Hematopoietic multipotent progenitor cell (in vitro differentiated cells): ENCODE measurements around the gene INTS11. TPM values are rescaled to one million over a fixed set of nuclear protein-coding genes. Genes with fewer than 3 reads are reported as not detected.

Experiments used
- DNase-seq, 3 donors: peaks; one replicate each; pipeline ENCODE4 v3.0.0-alpha.2; 2011 to 2015; ENCODE audit warnings: low read depth in 2 of 3, low spot score in 2 of 3
- total RNA-seq: library from RNA; depleted of rRNA; stranded (reverse); fragments of >200 nt; gene quantifications from one replicate; pipeline ENCODE4 v1.2.3, GENCODE V29; 2012

The INTS11 gene
- total RNA-seq, 1 donor = 150 TPM

DNA sequence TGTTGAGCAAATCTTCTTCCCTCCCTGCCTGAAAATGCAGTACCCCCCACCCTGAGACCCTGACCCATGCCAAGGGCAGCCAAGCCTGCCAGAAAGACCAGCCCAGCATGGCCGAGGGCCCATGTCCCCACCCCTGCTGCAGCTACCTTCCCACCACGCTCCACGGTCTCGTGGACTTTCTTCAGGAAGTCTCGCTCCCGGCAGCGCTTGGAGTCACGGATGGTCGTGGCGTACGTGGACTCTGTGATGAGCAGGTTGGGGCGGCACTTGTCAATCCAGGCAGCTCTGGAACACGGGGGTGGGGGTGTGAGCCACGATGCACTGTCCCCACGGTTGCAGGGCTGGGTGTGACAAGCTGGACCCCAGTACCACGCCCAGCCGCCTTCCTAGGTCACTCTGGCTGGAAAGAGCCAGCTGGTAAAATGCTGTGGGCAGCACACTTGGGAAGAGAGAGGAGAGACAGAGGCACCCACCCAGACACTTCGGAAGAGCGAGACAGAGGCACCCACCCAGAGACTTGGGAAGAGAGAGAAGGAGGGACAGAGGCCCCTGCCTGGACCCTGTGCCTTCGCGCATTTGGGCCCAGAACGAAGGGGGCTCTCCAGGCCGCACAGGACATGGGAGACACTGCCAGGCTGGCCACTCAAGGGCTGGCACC, 9.7 kb downstream of the INTS11 start:
- DNase-seq = no peak

DNA sequence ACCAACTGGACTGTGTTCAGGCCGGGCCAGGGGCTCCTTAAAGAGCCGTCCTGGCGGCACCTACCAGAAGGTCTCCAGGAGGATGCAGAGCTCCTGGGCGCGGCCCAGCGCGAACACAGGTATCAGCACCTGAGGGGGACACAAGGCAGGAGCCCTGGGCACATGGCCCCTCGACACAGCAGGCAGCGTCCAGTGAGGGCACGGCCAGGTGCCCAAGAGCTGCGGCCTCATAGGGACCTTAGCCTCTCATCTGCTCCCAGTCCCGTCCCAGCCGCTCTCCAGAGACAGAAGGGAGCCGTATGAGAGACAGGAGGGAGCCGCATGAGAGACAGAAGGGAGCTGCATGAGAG, 10.2 kb downstream of the INTS11 start:
- no peak for DNase-seq

DNA sequence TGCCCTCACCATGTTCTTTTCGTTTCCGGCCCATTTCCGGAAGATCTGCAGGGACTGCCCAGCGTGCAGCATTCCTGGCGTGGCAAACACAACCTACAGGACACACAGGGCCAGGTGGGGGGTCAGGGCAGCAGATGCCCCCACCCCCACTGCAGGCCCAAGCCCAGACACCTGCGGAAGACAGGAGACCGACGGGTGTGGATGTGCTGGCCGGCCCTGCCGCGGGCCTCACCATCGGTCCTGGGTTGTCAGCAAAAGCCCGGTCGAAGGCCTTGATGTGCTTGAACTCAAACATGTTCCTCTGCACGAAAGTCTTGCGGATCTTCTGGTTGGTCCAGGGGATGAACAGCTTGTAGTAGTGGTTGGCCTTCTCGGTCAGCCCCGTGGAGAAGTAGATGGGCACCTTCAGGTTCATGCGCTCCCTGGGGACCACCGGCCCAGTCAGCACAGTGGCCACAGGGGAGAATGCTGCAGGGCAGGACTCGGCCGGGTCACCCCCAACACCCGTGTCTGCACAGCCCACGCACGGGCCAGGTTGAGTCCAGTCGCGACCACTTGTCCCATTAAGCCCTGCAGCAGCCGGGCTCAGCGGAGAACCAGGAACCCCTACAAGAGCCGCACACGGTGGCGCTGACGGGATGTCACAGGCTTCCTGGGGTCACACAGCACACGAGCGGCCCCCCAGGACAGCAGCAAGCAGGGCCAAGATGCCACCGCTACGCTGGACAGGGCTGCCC, 10.8 kb downstream of the INTS11 start:
- no peak for DNase-seq

DNA sequence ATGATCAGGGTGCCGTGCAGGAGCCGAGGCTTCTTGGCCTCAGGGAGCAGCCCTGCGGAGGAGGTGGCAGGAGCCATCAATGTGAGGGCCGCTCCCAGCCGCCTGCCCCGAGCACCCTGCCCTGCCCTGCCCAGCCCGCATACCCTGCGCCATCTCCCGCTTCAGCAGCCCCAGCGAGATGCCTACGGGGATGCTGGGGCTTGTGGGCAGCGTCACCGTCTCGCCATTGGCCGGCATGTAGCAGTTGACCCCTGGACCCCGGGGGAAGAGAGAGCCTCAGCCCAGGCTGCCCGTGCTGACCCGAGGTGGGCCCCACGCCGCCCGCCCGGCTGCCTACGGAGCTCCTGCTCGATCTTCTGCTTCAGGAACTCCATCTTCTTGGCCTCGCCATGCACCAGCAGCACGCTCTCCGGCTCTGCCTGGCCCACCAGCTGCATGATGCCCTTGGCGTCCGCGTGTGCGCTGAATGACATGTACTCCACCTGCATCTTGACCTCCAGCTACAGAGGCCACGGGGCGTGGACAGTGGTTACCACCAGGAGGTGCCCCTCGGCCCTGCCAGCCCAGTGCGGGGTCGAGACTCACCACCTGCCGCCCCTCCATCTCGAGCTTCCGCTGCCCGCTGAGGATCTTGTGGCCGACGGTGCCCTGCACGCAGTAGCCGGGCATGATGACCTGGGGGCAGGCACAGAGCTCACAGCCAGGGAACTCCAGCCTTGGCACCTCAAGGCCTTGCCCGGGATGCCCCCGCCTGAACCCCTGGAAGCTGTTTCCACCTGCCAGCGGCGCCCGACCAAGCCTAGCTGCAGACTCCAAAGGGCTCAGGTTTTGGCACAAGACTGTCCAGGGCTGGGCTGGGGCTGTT, 11.8 kb downstream of the INTS11 start:
- no peak for DNase-seq

DNA sequence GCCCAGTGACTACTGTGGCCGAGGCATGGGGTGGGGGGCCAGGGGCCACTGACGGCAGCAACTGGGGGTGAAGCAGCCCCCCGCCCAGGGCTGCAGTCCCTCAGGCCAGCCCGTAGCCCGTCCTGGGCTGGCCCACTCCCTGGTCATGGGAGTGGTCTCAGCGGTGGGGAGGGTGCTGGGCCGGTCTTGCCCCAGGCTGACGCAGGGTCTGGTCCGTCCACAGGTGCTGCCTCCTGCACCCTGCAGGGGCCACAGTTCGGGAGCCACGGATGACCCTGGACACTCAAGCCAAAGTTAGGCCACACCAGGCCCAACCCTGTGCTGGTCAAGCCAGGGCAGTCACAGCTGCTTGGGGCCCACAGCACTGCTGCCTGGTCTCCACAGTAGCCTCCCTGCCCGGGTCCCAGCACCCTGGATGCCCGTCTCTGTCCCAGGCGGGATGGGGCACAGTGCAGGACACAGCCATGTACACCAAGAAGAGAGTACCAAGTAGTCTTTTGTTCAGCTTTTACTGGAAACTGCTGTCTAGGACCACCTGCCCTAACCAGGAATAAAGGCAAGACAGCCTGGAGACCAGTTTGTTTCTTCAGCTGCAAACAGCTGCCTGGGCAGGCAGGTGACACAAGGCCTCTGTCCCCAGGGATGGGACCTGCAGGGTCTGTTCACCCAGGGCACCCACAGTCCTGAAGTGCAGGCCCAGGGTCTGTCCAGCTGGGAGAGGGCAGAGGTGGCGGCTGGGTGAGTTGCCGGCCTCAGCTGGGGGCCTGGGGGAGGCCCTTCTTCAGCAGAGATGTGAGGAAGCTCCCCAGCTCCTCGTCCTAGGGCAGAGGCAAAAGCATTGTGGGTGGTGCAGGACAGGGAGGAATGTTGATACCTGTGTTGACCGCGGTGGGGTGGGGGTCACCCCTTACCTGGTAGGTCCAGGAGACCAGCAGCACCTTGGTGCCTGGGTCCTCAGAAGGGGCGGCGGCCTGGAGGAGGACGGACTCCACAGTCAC, 13.1 kb downstream of the INTS11 start:
- DNase-seq = no peak

DNA sequence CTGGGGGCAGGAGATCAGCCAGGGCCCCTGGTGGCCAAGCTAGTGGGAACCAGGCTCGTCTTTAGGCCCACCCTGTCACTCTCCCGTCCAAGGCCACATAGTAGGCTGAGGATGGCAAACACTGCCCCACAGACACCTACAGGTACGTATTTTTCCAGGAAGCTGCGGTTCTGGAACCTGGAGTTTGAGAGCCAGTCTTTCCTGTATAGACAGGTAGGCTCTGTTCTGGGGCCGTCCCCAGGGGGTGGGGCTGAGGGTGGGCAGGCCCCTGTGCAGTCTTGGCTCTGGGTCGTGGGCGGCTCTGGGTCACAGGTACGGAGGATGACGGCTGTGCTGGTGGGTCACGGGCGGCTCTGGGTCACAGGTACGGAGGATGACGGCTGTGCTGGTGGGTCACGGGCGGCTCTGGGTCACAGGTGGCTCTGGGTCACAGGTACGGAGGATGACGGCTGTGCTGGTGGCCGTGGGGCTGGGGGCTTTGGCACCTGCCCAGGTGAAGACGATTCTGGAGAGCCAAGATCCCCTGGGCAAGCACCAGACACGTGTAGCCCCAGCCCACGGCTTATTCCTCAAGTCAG, 13.9 kb downstream of the INTS11 start:
- DNase-seq = no peak

DNA sequence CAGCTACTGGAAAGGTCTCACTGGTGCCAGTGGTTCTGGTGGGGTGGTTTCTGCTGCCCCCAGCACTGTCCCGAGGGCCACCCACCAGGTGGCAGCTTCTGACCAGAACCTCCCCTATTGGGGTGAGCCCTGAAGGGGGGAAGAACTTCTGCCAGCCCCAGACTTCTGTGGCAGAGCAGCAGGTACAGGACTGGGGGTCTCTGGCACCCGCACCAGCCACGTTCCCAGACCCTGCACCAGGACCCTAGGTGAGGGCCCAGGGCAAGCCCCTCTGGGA, 14.4 kb downstream of the INTS11 start:
- no peak for DNase-seq

DNA sequence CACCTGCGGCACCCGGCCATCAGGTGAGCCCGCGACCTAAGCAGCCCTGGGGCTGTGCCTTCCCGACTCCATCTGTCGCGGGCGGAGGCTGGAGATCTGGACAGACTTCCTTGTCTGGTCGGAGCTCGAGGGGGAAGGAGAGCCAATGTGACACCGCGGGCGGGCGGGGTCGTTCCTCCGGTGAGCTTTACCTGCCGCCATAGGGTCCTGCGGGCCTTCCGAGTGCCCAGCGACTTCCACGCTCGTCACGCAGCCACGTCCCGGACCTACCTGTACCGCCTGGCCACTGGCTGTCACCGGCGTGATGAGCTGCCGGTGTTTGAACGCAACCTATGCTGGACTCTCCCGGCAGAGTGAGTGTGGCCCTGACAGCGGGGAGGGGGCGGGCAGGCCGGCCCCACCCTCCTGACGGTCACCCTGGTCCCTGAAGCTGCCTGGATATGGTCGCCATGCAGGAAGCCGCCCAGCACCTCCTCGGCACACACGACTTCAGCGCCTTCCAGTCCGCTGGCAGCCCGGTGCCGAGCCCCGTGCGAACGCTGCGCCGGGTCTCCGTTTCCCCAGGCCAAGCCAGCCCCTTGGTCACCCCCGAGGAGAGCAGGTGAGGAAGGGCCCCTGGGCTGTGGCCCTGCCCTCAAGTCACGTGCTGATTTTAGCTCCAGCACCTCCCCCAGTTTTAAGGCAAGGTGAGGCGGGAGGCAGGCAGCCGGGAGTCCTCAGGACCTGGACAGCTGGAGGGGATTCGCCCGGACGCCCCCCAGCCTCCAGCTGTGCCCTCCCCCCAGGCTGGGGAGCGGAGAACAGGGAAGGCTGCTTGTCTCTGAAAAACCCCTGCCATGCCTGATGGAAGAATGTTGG, 15.0 kb downstream of the INTS11 start:
- DNase-seq = no peak

DNA sequence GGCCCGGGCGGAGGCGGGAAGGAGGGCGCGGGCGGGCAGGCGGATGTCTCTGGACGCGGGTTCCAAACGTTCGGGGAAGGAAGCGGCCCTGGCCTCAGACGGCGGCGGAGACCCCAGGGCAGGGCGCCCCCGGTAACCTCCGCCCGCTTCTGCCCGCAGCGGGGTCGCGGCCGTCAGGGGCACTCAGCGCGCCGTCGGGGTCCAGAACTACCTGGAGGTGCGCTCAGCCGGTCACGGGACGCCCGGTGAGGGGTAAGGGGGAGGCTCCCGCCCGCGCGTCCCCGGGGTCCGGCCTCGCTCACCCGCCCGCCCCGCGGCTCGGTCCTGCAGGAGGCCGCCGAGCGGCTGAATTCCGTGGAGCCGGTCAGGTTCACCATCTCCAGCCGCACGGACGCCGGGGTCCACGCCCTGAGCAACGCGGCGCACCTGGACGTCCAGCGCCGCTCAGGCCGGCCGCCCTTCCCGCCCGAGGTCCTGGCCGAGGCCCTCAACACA, 15.7 kb downstream of the INTS11 start:
- DNase-seq = no peak

DNA sequence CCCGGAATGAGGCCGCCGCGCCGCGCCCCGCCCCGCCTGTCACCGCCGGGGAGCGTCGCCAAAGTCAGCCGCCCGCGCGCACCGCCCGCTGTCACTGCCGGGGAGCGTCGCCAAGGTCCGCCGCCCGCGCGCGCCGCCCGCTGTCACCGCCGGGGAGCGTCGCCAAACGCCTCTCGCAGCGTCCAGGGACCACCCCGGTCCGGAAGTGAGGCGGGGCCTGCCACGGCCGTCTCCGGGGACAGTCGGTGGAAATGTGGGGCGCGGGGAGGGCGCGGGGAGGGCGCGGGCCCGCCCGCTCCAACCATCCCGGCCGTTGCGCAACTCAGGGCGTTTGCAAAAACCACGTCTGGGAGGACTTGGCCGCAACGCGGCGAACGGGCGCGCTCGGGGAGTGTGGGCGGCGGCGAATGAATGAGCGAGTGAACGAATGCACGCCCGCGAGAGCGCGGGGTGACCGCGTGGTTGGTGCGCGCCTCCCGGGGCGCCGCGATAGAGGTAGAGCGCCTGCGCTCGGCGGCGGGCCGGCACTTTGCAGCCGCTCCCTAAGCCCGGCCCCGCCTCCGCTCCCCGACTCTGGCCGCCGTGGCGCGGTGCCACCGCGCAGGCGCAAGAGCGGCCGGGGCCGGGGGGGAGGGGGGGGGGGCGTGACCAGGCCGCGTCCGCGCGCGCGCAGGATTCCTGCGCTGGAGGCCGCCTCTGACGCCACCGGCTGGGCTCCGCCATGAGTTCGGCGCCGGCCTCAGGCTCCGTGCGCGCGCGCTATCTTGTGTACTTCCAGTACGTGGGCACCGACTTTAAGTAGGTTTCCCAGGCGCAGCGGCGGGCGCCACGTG, 16.3 kb downstream of the INTS11 start, which contains the start of the genes ACAP3 and PUSL1:
Gene ACAP3, minus strand, starts transcription at position 8 of the 833 bp plus-strand sequence. CDS start 115 bp downstream, outside the sequence.
Gene PUSL1, plus strand, starts transcription at position 675 of the 833 bp plus-strand sequence. Its CDS starts 47 bp downstream, at position 722.
- peak; percentile 85 to 92 (median 90) for DNase-seq

DNA sequence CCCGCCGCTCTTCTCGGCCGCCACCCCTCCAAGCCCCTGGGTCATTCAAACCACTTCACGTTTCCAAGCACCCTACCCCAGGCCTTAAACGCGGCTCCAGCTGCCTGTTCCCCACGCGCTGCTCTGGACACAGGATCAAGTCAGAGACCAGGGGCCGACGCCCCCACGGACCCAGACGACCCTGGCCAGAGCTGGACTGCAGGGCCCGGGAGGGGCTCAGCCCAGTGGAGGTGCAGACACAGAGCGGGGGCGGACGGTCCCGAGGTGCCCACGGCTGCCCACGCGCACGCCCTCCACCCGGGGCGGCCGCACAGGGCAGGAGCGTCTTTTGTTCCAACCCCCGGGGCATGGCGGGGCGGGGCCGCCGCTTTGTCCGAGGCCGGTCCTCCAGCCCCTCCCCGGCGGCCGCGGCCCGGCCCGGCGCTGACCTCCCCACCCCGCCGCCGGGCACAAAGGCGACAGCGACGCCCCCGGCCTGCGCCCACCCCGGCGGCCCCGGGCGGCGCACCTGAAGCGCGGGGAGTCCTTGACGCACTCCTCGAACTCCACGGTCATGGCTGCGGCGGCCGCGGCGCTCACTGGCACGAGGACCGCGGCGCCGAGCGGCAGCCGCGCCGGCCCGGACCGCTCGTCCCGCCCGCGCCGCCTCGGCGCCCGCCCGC, 17.1 kb downstream of the INTS11 start:
- no peak for DNase-seq

DNA sequence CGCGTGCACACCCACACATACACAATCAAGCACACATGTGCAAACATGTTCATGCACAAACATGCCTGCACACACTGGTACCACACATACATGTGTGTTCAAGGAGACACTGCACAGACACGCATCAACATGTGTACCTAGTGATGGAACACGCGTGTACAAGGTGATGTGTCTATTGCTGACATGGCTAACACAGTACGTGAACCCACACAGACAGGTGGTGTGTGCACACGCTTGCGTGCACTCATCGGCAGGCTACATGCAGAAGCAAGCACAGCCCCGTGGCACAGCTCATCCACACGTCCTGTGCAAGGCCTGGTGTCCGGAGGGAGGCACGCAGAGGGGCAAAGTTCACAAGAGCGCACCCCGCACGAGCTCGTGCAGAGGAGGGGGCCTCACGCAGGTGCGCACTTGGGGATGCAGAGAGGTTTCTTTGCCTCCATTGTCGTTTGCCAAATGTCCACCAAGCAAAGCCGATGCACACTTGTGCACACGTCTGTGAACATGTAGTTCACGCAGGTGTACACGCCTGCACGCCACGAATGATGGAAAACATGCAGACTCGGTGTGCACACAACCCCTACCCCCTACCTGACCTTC, 17.7 kb downstream of the INTS11 start:
- no peak for DNase-seq

DNA sequence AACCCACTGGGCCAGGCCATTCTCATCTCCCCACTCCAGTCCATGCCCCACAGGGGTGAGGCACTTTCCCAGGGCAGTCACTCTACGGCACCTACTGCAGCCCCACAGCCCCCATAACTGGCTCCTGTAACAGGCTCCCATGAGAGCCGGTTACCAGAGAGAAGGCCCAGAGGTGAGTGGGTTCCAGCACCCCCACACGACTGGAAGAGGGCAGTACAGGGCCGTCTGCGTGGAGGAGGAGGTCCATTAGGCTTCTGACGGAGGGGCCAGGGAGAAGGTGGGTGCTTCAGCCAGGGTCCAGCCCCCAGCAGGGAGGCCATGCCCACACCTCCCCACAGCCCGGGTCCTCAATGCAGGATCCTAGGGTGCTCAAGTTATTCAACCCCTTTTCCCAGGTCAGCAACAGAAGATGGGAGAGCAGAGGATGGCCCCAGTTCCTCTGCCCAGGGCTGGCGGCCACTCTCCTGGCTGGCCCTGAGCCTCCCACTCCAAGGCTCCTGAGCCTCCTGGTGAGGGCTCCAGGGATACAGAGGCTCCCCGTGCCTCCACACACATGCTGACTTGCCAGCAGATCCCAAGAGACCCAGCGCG, 18.3 kb downstream of the INTS11 start:
- DNase-seq = peak in 2 of 3 donors; percentile 42 to 44

DNA sequence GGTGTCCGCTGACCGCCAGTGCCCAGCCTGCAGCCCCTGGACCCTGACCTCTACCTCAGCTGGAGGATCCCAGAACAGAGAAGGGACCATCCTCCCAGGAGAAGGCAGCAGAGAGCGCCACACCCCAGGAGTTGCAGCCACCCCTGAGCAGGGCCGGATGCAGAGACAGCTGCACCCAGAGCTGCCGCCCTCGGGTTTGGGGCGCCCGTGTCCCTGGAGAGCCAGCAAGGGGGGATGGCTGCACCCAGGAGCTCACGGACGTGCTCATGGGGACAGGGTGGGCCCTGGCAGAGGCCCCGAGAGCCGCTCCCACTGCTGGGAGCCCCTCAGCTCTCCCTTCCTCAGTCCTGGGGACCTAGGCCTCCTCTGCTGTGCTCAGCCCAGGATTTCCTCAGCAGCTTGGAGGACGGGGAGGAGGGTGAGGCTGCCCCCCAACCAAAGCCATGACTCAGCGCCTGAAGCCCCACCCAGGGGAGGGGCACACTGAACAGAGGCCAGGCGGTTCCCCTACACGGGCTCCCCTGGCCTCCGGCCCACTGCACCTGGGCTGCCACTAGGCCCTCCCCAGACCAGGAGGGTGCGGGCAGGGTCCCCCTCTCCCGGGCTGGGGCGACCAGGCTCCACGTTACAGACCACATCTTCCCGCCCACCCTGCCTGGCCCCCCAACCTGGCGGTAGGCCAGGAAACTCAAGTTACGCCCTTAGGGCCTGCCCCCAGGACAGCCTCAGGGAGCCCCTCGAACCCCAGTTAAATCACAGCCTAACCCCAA, 19.0 kb downstream of the INTS11 start:
- peak in 2 of 3 donors; percentile 90 to 92 for DNase-seq

DNA sequence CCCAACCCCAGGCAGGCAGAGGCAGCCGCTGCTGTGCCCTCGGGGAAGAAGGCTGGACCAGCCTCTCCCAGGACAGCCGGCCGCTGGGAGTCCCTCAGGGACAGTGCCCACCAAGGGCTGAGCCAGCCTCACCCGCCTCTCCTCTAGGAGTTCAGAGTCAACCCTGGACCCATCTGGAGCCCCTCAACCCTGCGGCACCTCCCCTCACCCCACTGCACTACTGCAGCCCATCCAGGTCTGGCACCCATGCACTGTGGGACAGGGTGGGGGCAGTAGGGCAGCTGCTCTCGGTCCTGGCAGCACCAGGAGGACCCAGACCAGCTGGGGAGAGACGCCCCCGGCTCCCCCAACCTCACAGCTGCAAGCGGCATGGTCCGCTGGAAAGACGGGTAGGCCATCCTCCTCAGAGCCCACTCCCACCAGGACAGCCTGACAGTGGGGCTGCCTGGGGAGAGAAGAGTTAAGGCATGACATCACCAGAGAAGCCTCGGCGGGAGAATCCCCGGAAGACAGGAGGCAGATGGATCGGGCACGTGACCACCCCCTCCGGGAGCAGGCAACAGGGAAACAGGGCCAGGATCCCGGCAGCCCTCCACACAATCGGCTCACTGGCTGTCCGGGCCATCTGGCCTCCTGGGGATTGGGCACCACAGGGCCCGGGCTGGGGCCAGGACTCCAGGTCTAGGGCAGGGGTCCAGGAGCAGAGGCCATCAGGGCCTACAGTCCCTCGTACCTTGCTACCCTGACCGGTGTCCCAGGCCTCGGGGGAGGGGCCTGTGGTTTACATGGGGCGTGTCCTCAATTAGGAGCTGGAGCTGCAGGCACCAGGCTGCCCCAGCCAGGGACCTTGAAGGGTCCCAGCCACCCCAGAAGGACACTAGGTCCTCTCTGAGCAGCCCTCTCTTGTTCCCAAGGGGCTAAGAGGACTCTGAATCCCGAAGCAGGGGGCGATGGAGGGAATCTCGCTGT, 19.8 kb downstream of the INTS11 start:
- no peak for DNase-seq
